HEK293 (cell line): ENCODE results near the gene WDR7.

ENCODE experiments used
- CTCF ChIA-PET: fragments of 350-600 bp; formaldehyde crosslinking; extraction: SDS; loops from one replicate; lab custom pipeline; 2021; ENCODE audit warnings: antibody characterized with exemption; lab: Yijun Ruan, JAX
- POLR2A ChIA-PET: fragments of 300-600 bp; formaldehyde crosslinking; extraction: SDS; loops from one replicate; lab custom pipeline; 2020; ENCODE audit warnings: antibody characterized with exemption, inconsistent platforms; lab: Yijun Ruan, JAX
- H3K27ac ChIP-seq: fragments of 200-500 bp; sonication (Bioruptor generic); 2 replicates; pipeline ENCODE4 v1.5.1; 2014; ENCODE audit warnings: low read depth, low read length, control low read depth, inconsistent platforms; ENCODE audit errors: extremely low read depth
- H3K36me3 ChIP-seq, 2 experiments: fragments of 200-500 bp in 1 of 2; sonication (Bioruptor generic) in 1 of 2; 1 replicate in 1 of 2; 2 replicates in 1 of 2; pipeline ENCODE4 v1.5.1; 2014 to 2017; ENCODE audit warnings: inconsistent platforms in 2 of 2, low read length in 2 of 2; ENCODE audit not compliant: control insufficient read depth in 2 of 2, insufficient read depth in 1 of 2
- H3K4me1 ChIP-seq: fragments of 200-500 bp; sonication (Bioruptor generic); 2 replicates; pipeline ENCODE4 v1.5.1; 2014; ENCODE audit warnings: mild to moderate bottlenecking, low read length, inconsistent platforms; ENCODE audit not compliant: control insufficient read depth, insufficient read depth
- H3K4me3 ChIP-seq: 2 replicates; pipeline ENCODE4 v1.5.1; 2011; ENCODE audit warnings: low read depth, mild to moderate bottlenecking, control low read depth, low read length, moderate library complexity
- H3K9me3 ChIP-seq: fragments of 200-500 bp; sonication (Bioruptor generic); 2 replicates; pipeline ENCODE4 v1.5.1; 2014; ENCODE audit warnings: low read depth, low read length, inconsistent platforms; ENCODE audit not compliant: control insufficient read depth, insufficient read depth
- GLIS2 ChIP-seq: fragments of 450-650 bp; formaldehyde crosslinking; IDR thresholded peaks from 2 replicates; pipeline ENCODE4 v1.5.1; 2016; ENCODE audit warnings: missing biosample characterization, missing genetic modification characterization
- HOXC10 ChIP-seq: sonication (generic); formaldehyde crosslinking; IDR thresholded peaks from 2 replicates; pipeline ENCODE4 v1.8.1; 2023; ENCODE audit warnings: mild to moderate bottlenecking, missing genetic modification reagents
- MZF1 ChIP-seq: fragments of 450-650 bp; formaldehyde crosslinking; IDR thresholded peaks from 2 replicates; pipeline ENCODE4 v1.5.1; 2017; ENCODE audit warnings: missing biosample characterization, missing genetic modification characterization, borderline replicate concordance
- ZBTB10 ChIP-seq: fragments of 450-650 bp; formaldehyde crosslinking; IDR thresholded peaks from 2 replicates; pipeline ENCODE4 v1.5.1; 2016; ENCODE audit warnings: missing biosample characterization, missing genetic modification characterization
- ZBTB11 ChIP-seq: fragments of 450-650 bp; formaldehyde crosslinking; conservative IDR thresholded peaks from 2 replicates; pipeline ENCODE4 v1.5.1; 2016; ENCODE audit warnings: low read depth, missing biosample characterization, missing genetic modification characterization
- ZBTB44 ChIP-seq: fragments of 450-650 bp; IDR thresholded peaks from 2 replicates; pipeline ENCODE4 v1.5.1; 2018; ENCODE audit warnings: missing biosample characterization, mild to moderate bottlenecking, missing genetic modification characterization
- ZBTB7A ChIP-seq: fragments of 450-650 bp; formaldehyde crosslinking; IDR thresholded peaks from 2 replicates; pipeline ENCODE4 v1.5.1; 2016; ENCODE audit warnings: low read depth, missing biosample characterization, missing genetic modification characterization
- ZFHX2 ChIP-seq: fragments of 450-650 bp; formaldehyde crosslinking; conservative IDR thresholded peaks from 2 replicates; pipeline ENCODE4 v1.5.1; 2016; ENCODE audit warnings: missing biosample characterization, missing genetic modification characterization
- ZNF10 ChIP-seq: fragments of 450-650 bp; formaldehyde crosslinking; IDR thresholded peaks from 2 replicates; pipeline ENCODE4 v1.5.1; 2017; ENCODE audit warnings: missing biosample characterization, missing genetic modification characterization
- ZNF148 ChIP-seq: fragments of 450-650 bp; formaldehyde crosslinking; IDR thresholded peaks from 2 replicates; pipeline ENCODE4 v1.5.0; 2017; ENCODE audit warnings: missing biosample characterization, missing genetic modification characterization, borderline replicate concordance
- ZNF202 ChIP-seq: fragments of 450-650 bp; formaldehyde crosslinking; IDR thresholded peaks from 2 replicates; pipeline ENCODE4 v1.5.1; 2016; ENCODE audit warnings: missing biosample characterization, missing genetic modification characterization, borderline replicate concordance
- ZNF391 ChIP-seq: fragments of 450-650 bp; formaldehyde crosslinking; IDR thresholded peaks from 2 replicates; pipeline ENCODE4 v1.5.1; 2016; ENCODE audit warnings: low read depth, missing biosample characterization, missing genetic modification characterization, borderline replicate concordance
- ZNF416 ChIP-seq: fragments of 450-650 bp; formaldehyde crosslinking; IDR thresholded peaks from 2 replicates; pipeline ENCODE4 v1.5.1; 2016; ENCODE audit warnings: missing biosample characterization, missing genetic modification characterization
- ZNF433 ChIP-seq: fragments of 450-650 bp; formaldehyde crosslinking; IDR thresholded peaks from 2 replicates; pipeline ENCODE4 v1.5.1; 2016; ENCODE audit warnings: missing biosample characterization, missing genetic modification characterization, low read depth
- ZNF48 ChIP-seq: fragments of 450-650 bp; formaldehyde crosslinking; IDR thresholded peaks from 2 replicates; pipeline ENCODE4 v1.5.1; 2016; ENCODE audit warnings: missing biosample characterization, missing genetic modification characterization
- ZNF544 ChIP-seq: fragments of 450-650 bp; formaldehyde crosslinking; IDR thresholded peaks from 2 replicates; pipeline ENCODE4 v1.5.0; 2017; ENCODE audit warnings: missing biosample characterization, missing genetic modification characterization
- ZNF555 ChIP-seq: fragments of 450-650 bp; formaldehyde crosslinking; conservative IDR thresholded peaks from 2 replicates; pipeline ENCODE4 v1.5.1; 2017; ENCODE audit warnings: missing biosample characterization, mild to moderate bottlenecking, missing genetic modification characterization, inconsistent platforms
- ZNF768 ChIP-seq: fragments of 450-650 bp; formaldehyde crosslinking; IDR thresholded peaks from 2 replicates; pipeline ENCODE4 v1.5.1; 2018; ENCODE audit warnings: missing biosample characterization, mild to moderate bottlenecking, missing genetic modification characterization
- ZSCAN23 ChIP-seq: fragments of 450-650 bp; formaldehyde crosslinking; IDR thresholded peaks from 2 replicates; pipeline ENCODE4 v1.5.1; 2016; ENCODE audit warnings: missing biosample characterization, missing genetic modification characterization
- ZSCAN5A ChIP-seq: fragments of 450-650 bp; formaldehyde crosslinking; IDR thresholded peaks from 2 replicates; pipeline ENCODE4 v1.5.1; 2016; ENCODE audit warnings: missing biosample characterization, missing genetic modification characterization

The WDR7 gene

GRCh38 chr18:56727399-56727798 is 76.2 kb downstream of the WDR7 start (continued):
- TF ChIP-seq ZNF148 (tag by site-specific recombination): no peak
- TF ChIP-seq ZSCAN23 (tag by site-specific recombination): no peak
- no peak for TF ChIP-seq ZNF10 (tag by site-specific recombination)
- TF ChIP-seq, all 188 proteins: peak for 0

- H3K4me1 ChIP-seq: no peaks in the 10 kb centered on the region
- CTCF ChIA-PET: interaction anchor here (0.6 to 0.7 kb wide), 2 partner anchors 217 to 398 kb away, joined by 3 to 4 read pairs; no protein-coding TSS in a partner anchor
- no peaks in the 10 kb centered on the region for H3K9me3 ChIP-seq
- TF ChIP-seq ZNF433 (tag by site-specific recombination): no peak
- TF ChIP-seq ZNF555 (tag by site-specific recombination): no peak
- no peak for TF ChIP-seq ZNF391 (tag by site-specific recombination)
- no peak for TF ChIP-seq MZF1
- no peak for TF ChIP-seq HOXC10 (CRISPR knock-in tag)
- no peak for TF ChIP-seq ZBTB44 (tag by site-specific recombination)
- no peak for TF ChIP-seq ZNF202 (tag by site-specific recombination)
- no peak for TF ChIP-seq ZNF544 (tag by site-specific recombination)
- no peak for TF ChIP-seq GLIS2 (tag by site-specific recombination)
- no peak for TF ChIP-seq ZNF768 (tag by site-specific recombination)
- no peak for TF ChIP-seq ZSCAN5A (tag by site-specific recombination)
- TF ChIP-seq ZBTB11 (tag by site-specific recombination): no peak
- no peak for TF ChIP-seq ZBTB10
- no peak for TF ChIP-seq ZNF48
- no peak for TF ChIP-seq ZBTB7A (tag by site-specific recombination)
- no peak for TF ChIP-seq ZNF416 (tag by site-specific recombination)
- TF ChIP-seq ZFHX2 (tag by site-specific recombination): no peak
- H3K36me3 ChIP-seq: no peaks in the 10 kb centered on the region; a peak in 1 of 3 replicates
- no peak overlapping the region for H3K4me3 ChIP-seq
- POLR2A ChIA-PET: interaction anchor here (0.5 kb wide), 1 partner anchor 10 kb away, joined by 4 read pairs; no protein-coding TSS in a partner anchor
- no peak overlapping the region for H3K27ac ChIP-seq
These were observed 77.6 kb downstream of the WDR7 start for GRCh38 chr18:56728741-56729140.
